Activated effector memory CD4-positive, alpha-beta T cell treated with Interleukin-2 at 50 U/mL for 16 hours (primary cell): ENCODE measurements around the gene MRPS15.
"Not testable (repeated sequence)": the region's sequence is repeated elsewhere in the genome, so short reads cannot be mapped to it uniquely, and the experiment has no call there.

ENCODE experiments used
- DNase-seq: peaks from one replicate; pipeline ENCODE4 v3.0.0-alpha.2; 2020

Gene MRPS15

GRCh38 chr1:36482724-36483388, 18.7 kb upstream of the MRPS15 start, which contains the start of gene CSF3R:
Gene CSF3R (minus strand): TSS chr1:36482913. CDS start chr1:36479496, 3,417 bp downstream.
- no peak for DNase-seq

DNA sequence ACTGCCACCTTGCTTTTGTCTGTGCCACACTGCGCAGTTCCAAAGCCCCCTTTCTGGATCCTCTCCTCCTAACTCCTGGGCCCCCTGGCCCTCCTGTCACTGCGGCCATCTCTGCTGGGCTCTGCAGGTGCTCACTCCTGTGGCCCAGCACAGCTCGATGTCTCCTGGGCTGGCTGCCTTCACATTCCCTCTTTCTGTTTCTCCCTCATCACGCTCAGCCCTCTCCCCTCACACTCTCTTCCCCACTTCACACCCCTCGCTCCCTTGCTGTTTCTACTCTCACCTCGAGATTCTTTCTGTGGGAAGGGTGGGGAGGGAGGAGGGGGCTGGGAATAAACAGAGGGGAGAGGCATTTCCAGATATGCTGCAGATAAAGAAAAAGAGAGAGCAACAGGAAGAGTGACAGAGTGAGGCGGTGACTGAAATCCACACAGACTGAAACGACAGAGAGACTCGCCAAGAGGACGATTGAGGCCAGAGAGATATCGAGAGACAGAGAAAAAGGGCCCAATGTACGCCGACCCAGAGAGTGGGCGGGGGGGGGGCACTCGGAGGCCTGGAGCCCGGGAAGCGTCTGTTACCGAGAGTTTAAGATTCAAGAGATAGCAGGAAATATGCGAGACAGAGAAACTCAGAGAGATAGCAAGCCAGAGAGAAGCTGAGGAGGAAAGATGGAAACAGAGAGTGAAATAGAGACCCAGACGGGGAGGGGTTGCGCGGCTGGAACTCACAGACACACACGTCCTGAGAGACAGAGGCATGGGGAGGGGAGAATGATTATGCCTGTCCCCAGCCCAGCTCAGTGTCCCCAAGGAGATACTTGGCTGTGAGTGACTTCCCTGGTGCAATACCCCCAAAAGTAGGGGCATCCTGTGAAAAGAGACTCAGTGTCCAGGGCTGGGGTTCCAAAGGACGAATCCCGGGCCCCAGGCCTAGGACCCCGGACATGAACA, 17.9 kb upstream of the MRPS15 start:
- no peak for DNase-seq

- DNase-seq = no peak
Observed at GRCh38 chr1:36481091-36481490, 16.9 kb upstream of the MRPS15 start.

DNA sequence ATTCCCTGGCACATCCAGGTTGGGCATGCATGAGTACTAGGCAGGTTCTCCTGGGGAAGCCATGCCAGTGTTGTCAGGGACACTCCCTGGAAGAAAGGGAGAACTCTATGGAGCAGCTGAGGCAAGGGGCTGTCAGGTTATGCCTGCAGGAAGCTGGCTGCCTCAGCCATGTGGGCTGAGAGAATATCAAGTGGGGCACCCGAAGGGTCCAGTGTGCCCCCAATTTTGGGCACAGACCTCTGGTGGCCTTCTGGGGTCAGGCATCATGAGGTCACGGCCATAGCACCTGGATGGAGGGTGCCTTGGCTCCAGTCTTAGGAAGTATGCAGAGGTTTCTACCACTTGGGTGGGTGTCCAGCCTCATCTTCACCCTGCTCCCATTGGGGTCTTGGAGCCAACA, 16.0 kb upstream of the MRPS15 start:
- DNase-seq = no peak

DNA sequence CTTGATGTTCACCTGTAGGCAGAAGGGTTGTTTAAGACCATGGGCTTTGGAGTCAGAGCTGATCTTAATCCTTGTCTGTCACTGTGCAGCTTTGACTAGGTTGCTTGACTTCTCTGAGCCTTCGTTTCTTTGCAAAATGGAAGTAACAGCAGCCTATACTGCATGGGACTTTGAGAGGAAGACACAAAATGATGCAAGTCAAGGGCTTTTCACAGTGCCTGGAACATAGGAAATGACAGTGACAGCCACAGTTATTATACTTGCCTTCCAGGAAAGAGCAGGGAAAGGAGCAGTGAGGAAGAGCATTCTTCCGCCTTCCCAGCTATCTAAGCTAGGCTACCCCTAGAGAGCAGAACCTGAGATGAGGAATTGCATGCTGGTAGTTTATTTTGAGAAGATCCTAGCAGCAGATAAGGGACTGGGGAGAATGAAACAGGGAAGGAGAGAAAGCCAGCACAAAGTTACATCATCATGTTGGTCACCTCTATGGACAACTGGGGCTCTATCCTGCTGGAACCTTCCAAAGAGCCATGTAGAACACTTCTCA, 15.4 kb upstream of the MRPS15 start:
- no peak for DNase-seq

- DNase-seq = not testable (repeated sequence)
Observed at GRCh38 chr1:36477615-36478014, 13.4 kb upstream of the MRPS15 start.

DNA sequence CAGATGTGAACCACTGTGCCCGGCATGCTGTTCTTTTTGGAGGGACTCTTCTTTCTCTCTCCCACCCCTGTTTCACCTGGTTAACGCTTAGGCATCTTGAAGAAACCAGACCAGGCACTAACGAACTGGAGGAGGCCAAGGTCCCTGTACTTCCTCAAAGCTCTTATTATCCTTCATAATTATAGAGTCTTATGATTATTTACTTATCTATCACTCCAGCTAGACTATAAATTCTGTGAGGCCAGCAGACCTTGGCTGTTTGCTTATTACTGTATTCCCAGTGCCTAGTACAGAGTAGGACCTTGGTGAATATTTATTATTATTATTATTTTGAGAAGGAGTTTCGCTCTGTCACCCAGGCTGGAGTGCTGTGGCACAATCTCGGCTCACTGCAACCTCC, 12.8 kb upstream of the MRPS15 start:
- DNase-seq = no peak

DNA sequence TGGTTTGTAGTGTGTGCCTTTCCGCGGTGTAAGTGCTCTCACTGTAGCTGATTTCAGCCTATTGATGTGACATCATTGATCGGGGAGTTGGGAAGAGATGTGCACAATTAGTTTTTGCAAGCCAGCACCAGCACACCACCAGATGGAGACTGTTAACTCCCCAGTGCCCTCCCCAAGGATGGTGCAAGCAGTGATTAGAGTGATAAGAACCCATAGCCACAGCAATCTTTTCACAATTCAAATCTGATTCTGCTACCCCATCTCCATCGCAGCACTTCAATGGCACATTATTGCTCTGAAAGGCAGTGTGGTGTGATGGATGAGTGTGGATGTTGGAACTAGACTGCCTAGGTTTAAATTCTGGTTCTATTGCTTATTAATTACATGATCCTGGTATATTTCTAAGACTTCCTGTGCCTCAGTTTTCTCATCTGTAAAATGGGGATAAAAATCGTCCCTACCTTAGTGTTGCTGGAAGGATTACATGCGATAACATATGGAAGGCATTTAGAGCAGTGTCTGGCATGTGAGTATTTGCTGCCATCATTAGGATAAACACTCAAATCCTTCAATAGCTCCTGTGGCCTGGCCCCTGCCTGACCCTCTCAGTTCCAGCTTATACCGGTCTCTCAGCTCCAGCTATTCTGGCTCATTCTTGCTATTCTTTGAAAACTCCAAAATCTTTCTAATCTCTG, 11.9 kb upstream of the MRPS15 start:
- no peak for DNase-seq

DNA sequence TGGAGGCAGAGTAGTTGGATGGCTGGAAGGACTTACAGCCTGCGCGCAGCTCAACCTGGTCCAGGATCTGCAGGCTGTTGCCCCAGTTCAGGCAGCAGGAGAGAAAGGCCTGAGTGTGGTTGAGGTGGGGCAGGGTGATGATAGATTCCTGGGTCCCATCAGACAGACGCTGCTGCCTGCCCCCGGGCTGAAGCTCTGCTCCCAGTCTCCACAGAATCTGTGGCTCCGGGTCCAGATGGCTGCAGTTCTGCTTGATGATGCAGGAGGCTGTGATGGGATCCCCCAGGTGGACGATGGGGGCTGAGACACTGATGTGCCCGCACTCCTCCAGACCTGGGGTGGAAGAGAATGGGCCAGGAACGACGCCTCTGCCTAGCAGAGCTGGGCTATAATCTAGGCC, 11.2 kb upstream of the MRPS15 start:
- DNase-seq = no peak

GRCh38 chr1:36472656-36473055, 8.5 kb upstream of the MRPS15 start:
- no peak for DNase-seq

GRCh38 chr1:36471830-36472641, 7.9 kb upstream of the MRPS15 start:
- DNase-seq = no peak

DNA sequence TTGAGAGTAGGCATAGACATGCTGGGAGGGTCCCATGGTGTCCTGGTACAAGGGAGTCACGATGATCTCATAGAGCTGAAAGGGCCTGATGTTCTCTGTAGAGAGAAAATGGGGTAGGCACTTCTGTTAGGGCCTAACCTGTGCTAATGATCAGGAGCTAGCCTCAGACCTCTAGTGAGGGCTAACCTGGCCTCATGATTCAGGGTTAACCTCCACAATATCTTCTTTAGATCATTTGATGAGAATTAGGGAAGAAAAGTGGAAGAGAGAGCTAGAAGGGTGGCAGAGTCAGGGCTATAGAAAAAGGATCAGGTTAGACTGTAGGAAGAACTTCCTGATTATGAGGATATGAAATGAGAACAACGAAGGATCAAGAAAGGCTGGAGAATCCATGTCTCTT, 5.0 kb upstream of the MRPS15 start:
- DNase-seq = no peak

DNA sequence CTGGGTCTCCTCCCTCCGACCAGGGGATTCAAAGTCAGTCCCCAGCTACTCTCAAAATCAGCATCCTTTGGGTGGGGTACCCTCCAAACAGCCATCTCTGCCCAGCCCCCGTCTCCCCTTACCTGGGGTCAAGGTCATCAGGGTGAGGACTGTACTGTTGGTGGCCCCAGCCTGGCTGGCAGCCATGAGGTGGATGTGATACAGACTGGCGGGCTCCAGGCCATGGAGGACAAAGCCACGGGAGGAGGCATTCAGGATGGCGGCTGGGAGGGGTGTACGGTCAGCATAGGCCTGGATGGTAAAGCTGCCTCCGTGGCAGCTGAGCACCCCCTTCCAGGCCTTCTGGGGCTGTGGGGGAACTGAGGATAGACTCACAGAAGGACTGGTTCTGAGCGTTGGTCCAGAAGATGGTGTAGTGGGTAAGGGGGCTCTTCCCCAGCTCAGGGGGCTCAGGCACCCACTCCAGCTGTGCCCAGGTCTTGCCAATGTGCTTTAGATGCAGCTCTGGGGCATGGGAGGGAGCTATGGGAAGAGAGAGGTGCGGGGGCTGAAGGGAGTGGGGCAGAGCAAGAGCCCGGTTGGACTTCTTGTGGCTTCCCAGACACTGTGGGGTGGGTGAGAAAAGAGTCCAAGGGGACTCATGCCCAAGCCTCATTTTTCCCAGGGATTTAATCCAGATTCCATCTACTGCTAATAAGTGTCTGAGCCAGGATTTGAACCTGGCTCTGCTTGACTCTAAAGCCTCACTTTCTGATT, 3.7 kb upstream of the MRPS15 start:
- no peak for DNase-seq

DNA sequence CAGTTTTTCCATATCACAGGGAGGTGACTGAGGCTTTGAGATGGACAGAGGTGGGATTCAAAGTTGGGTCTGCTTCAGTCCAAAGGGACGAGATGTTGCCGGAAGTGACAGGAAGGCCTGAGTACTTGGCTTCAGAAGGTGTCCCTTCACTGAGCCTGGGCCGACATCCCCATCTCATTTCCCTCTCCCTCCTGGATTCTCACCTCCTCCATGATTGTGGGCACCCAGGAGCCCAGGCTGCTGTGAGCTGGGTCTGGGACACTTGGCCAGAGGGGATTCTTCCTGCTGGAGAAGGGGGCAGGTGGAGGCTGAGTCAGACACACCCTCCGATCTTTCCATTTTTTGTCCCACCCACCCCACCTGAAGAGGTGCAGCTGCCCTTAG, 2.8 kb upstream of the MRPS15 start:
- DNase-seq = no peak

- DNase-seq = no peak
Observed at GRCh38 chr1:36466370-36467026, 2.3 kb upstream of the MRPS15 start.

DNA sequence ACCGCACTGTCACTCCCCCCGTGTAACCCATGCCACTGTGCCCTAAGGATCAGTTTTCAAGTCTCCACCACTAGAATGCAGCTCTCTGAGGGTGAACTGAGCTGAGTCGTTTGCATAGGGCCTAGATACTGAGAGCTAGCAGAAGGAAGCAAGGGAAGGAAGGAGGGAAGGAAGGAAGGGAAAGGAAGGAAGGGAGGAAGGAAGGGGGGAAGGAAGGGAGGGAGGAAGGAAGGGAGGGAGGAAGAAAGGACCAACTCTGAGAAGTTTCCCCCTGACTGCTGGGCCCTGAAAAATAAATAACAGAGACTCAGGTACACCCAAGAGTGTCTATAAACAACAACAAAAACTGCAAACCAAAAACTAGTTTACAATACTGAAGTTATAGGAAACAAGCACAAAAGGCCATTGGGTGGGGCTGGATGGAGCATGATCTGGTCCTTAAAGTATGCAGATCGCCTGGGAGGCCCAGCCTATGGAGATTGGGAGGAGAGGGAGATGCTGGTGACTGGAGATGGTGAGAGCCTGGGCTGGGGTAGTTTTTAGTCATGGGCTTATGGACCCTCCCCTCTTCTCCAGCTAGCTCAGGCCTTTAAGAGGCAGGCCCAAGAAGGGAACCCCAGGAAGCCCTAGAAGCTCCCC, 1.7 kb upstream of the MRPS15 start:
- DNase-seq = no peak

- no peak for DNase-seq
Observed at GRCh38 chr1:36464605-36465393, 615 bp upstream of the MRPS15 start.

GRCh38 chr1:36463463-36463802, 751 bp downstream of the MRPS15 start:
- DNase-seq = no peak

- DNase-seq = no peak
Observed at GRCh38 chr1:36458910-36459309, 5.3 kb downstream of the MRPS15 start.

DNA sequence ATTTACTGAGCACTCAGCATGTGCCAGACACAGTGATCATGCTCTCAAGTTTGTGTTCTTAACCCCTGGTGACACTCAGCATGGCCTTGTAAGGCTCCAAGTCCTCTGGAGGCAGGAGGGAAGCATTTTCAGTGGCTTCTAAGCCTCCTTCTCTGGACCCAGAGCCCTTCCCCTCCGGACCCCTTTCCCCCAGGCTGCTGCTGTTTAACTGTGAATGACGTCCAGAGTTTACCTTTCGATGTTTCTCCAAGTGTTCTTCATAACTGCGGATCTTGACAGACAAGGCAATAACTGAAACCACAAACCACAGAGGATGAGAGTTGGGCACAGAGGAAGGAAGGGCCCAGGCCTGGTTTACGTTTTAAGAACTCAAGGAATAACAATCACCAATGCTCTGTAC, 6.5 kb downstream of the MRPS15 start:
- DNase-seq = no peak
